Measurements from ENCODE around the gene ZMPSTE24.

Gene ZMPSTE24

DNA sequence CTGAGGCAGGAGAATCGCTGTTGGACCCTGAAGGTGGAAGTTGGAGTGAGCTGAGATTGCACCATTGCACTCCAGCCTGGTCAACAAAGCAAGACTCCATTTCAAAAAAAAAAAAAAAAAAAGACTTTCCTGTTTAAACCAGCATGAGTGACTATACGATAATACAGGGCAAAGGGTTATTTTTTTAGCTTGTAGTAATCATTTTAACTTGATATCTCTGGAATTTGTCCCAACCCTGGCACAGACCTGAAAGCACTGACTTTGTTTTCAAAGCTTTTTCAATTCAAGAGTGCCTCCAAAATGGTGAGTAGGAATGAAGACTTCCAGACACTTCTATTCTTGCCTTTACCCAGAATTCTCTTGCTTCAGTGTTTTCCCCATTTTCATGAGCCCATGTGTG, 14.7 kb upstream of the ZMPSTE24 start:
- Histone ChIP-seq H3K36me3 (peaks cover 16% of the 10 kb centered on the region), H3K4me1 (ENCODE audit: control insufficient read depth in 1 of 2, insufficient read depth in 1 of 2, low read depth in 1 of 2, low read length in 1 of 2) (no peaks in the 10 kb centered on the region), H3K27me3 (no peaks in the 10 kb centered on the region), H3K4me3 (ENCODE audit: low read depth in 1 of 2, low read length in 1 of 2) (no peak overlapping the region), H3K27ac (no peak overlapping the region), H3K9me3 (no peaks in the 10 kb centered on the region)
- TF ChIP-seq, protein P1, sequence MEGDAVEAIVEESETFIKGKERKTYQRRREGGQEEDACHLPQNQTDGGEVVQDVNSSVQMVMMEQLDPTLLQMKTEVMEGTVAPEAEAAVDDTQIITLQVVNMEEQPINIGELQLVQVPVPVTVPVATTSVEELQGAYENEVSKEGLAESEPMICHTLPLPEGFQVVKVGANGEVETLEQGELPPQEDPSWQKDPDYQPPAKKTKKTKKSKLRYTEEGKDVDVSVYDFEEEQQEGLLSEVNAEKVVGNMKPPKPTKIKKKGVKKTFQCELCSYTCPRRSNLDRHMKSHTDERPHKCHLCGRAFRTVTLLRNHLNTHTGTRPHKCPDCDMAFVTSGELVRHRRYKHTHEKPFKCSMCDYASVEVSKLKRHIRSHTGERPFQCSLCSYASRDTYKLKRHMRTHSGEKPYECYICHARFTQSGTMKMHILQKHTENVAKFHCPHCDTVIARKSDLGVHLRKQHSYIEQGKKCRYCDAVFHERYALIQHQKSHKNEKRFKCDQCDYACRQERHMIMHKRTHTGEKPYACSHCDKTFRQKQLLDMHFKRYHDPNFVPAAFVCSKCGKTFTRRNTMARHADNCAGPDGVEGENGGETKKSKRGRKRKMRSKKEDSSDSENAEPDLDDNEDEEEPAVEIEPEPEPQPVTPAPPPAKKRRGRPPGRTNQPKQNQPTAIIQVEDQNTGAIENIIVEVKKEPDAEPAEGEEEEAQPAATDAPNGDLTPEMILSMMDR (IDR thresholded peaks at IDR 0.05): no peak

DNA sequence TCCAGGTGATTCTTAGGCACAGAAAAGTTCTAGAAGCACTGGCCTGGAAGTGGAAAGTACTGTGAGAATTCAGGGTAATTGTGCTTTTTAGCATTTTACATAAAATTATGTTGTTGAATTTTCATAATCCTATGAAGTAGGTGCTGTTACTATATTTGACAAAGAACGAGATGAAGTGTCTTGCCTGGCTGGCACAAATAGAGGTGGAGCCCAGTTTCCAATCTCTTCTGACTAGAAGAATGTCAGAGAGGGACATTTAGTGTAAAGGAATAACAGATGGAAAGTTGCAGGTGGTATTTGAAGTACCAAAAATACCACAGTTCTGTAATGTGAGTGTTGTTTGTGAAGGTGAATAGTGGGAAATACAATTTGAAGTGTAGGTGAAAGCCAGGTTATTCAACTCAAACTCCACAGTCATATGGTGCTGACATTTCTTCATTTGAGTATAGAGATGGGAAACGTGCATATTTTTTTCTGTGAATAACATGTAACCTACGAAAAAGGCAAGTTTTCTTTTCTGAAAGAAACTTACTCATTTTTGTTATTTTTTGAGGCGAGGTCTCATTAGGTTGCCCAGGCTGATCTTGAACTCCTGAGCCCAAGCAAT, 13.8 kb upstream of the ZMPSTE24 start:
- H3K4me1 ChIP-seq (ENCODE audit: control insufficient read depth in 1 of 2, insufficient read depth in 1 of 2, low read depth in 1 of 2, low read length in 1 of 2): no peaks in the 10 kb centered on the region
- no peak overlapping the region for H3K27ac ChIP-seq
- H3K27me3 ChIP-seq: no peaks in the 10 kb centered on the region
- peaks cover 8% of the 10 kb centered on the region for H3K36me3 ChIP-seq
- H3K4me3 ChIP-seq (ENCODE audit: low read depth in 1 of 2, low read length in 1 of 2): no peak overlapping the region
- TF ChIP-seq, protein P1 (IDR thresholded peaks at IDR 0.05): no peak
- no peaks in the 10 kb centered on the region for H3K9me3 ChIP-seq

DNA sequence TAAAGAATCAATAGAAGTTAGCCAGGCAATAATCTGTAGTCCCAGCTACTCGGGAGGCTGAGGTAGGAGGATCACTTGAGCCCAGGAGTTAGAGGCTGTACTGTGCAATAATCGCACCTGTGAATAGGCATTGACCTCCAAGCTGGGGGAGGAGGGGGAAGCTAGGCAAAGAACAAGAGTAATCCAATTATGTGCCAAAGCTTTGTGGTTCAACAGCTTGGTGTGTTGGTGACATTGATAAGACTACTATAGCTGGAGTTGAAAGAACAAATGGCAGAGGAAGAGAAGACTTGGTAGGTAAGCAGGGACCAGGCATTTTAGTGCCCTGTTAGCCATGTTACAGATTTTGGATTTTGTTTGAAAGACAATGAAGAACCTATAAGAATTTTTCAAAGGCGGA, 12.3 kb upstream of the ZMPSTE24 start:
- Histone ChIP-seq H3K36me3 (no peaks in the 10 kb centered on the region), H3K9me3 (no peaks in the 10 kb centered on the region), H3K4me1 (ENCODE audit: control insufficient read depth in 1 of 2, insufficient read depth in 1 of 2, low read depth in 1 of 2, low read length in 1 of 2) (no peaks in the 10 kb centered on the region), H3K4me3 (ENCODE audit: low read depth in 1 of 2, low read length in 1 of 2) (no peak overlapping the region), H3K27ac (no peak overlapping the region), H3K27me3 (no peaks in the 10 kb centered on the region)
- TF ChIP-seq, protein P1 (IDR thresholded peaks at IDR 0.05): no peak

DNA sequence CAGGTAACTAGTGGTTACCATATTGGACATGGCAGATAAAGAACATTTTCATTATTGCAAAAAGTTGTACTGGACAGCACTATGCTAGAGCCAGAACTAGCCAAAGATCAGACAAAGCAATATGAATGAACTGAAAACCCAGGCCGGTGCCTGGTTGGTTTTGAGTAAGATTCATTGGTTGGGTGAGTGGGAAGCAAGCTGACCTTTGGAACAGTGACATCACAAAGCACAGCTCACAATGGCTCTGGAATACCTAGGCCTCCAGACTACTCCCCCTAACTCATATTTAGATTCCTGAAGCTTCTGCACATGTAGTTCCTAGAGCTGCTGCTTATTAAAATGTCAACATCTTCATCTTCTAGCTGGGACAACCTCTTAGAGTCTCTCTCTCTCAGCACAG, 10.4 kb upstream of the ZMPSTE24 start, which contains the start of gene TMCO2:
Gene TMCO2 (plus strand): TSS at position 283 of the 400 bp plus-strand sequence. CDS start 57 bp downstream, at position 340.
- no peak within 1 kb of the TSS for H3K4me3 ChIP-seq (ENCODE audit: low read depth in 1 of 2, low read length in 1 of 2)
- TF ChIP-seq, protein P1 (IDR thresholded peaks at IDR 0.05): no peak
- H3K4me1 ChIP-seq (ENCODE audit: control insufficient read depth in 1 of 2, insufficient read depth in 1 of 2, low read depth in 1 of 2, low read length in 1 of 2): no peaks in the 10 kb centered on the region

DNA sequence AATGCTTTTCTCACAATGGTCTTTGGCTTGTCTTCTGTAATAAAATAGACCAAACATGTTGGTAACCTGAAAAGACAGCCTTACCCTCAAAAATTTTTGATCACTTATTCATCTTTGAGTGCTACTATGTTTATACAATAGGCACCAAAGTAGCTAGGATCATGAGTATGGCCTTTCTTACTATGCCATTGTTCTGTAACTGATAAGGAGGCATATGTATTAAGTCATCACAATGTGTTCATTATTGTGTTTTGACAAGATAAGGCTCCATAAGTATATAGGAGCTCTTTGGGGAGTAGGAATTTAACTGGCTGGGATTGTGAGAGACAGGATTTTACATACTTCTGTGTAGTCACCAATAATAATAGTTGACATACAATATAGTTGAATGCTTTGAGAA, 9.6 kb upstream of the ZMPSTE24 start:
- TF ChIP-seq, protein P1 (IDR thresholded peaks at IDR 0.05): no peak
- Histone ChIP-seq H3K27ac (no peak overlapping the region), H3K36me3 (no peaks in the 10 kb centered on the region), H3K4me1 (ENCODE audit: control insufficient read depth in 1 of 2, insufficient read depth in 1 of 2, low read depth in 1 of 2, low read length in 1 of 2) (no peaks in the 10 kb centered on the region), H3K27me3 (no peaks in the 10 kb centered on the region), H3K9me3 (no peaks in the 10 kb centered on the region), H3K4me3 (ENCODE audit: low read depth in 1 of 2, low read length in 1 of 2) (no peak overlapping the region)

More for the DNA sequence above, 10.4 kb upstream of the ZMPSTE24 start, which contains the start of gene TMCO2:
- no peaks in the 10 kb centered on the region for H3K36me3 ChIP-seq
- no peaks in the 10 kb centered on the region for H3K27me3 ChIP-seq
- H3K9me3 ChIP-seq: no peaks in the 10 kb centered on the region
- no peak within 1 kb of the TSS for H3K27ac ChIP-seq

All from neutrophil (primary cell).